SU-DHL-6 (cell line): ENCODE measurements around the gene TNP1.

Experiments used
- H2AFZ ChIP-seq: fragments of 200-600 bp; sonication (generic); 2 replicates; pipeline ENCODE4 v1.6.1; 2014; ENCODE audit warnings: low read depth, mild to moderate bottlenecking, moderate library complexity, mixed read lengths, antibody characterized with exemption, low read length; ENCODE audit not compliant: severe bottlenecking
- H3F3A ChIP-seq: fragments of 200-600 bp; shearing (Covaris generic); 2 replicates; pipeline ENCODE4 v1.6.0; 2016; ENCODE audit warnings: antibody characterized with exemption, mild to moderate bottlenecking; ENCODE audit not compliant: insufficient read depth
- H3K27ac ChIP-seq: fragments of 200-600 bp; sonication (generic); 2 replicates; pipeline ENCODE4 v1.5.1; 2016; ENCODE audit warnings: low read depth, mild to moderate bottlenecking, low read length, moderate library complexity, mixed read lengths
- H3K27me3 ChIP-seq: fragments of 200-600 bp; sonication (generic), shearing (Covaris generic); 2 replicates; pipeline ENCODE4 v1.6.0; 2014; ENCODE audit warnings: mild to moderate bottlenecking, low read length
- H3K36me3 ChIP-seq: fragments of 200-600 bp; sonication (generic); 2 replicates; pipeline ENCODE4 v1.6.1; 2014; ENCODE audit warnings: mild to moderate bottlenecking, low read length, mixed read lengths
- H3K4me2 ChIP-seq: fragments of 300-600, 200-600 bp; shearing (Covaris generic), sonication (generic); 2 replicates; pipeline ENCODE4 v1.6.0; 2014; ENCODE audit warnings: low read length, low read depth, mild to moderate bottlenecking; ENCODE audit not compliant: poor library complexity, severe bottlenecking
- H3K4me3 ChIP-seq: fragments of 200-600 bp; sonication (generic); 2 replicates; pipeline ENCODE4 v1.5.1; 2014; ENCODE audit warnings: antibody characterized with exemption, low read length, mild to moderate bottlenecking, mixed read lengths; ENCODE audit not compliant: insufficient read depth, poor library complexity, severe bottlenecking
- H3K79me2 ChIP-seq: fragments of 200-600 bp; sonication (generic); 2 replicates; pipeline ENCODE4 v1.6.1; 2014; ENCODE audit warnings: mild to moderate bottlenecking, low read length, moderate library complexity; ENCODE audit not compliant: insufficient read depth
- H3K9ac ChIP-seq: fragments of 200-600 bp; sonication (generic); 2 replicates; pipeline ENCODE4 v1.7.0; 2014; ENCODE audit warnings: mild to moderate bottlenecking, low read length
- H3K9me2 ChIP-seq: fragments of 200-600 bp; sonication (generic); replicated peaks from 2 replicates; pipeline ENCODE4 v1.6.1; 2014; ENCODE audit warnings: low read length; ENCODE audit not compliant: insufficient read depth
- H3K9me3 ChIP-seq: fragments of 200-600 bp; sonication (generic); 2 replicates; pipeline ENCODE4 v1.6.1; 2014; ENCODE audit warnings: low read length, mixed read lengths; ENCODE audit not compliant: insufficient read depth
- H4K20me1 ChIP-seq: fragments of 200-600 bp; sonication (generic); 2 replicates; pipeline ENCODE4 v1.6.1; 2014; ENCODE audit warnings: low read depth, mild to moderate bottlenecking, antibody characterized with exemption, low read length, moderate library complexity, mixed read lengths
- EZH2phosphoT487 ChIP-seq: fragments of 200-600 bp; sonication (generic), shearing (Covaris generic); conservative IDR thresholded peaks from 2 replicates; pipeline ENCODE4 v1.6.1; 2018; ENCODE audit warnings: mild to moderate bottlenecking, antibody characterized with exemption, low read length, moderate library complexity, mixed read lengths
- TF ChIP-seq, protein P1 (sequence below): fragments of 200-600 bp; sonication (generic); IDR thresholded peaks from one replicate; pipeline ENCODE4 v1.5.1; 2017; ENCODE audit warnings: antibody characterized with exemption, mild to moderate bottlenecking, low read length, moderate library complexity; ENCODE audit not compliant: insufficient read depth, poor library complexity, severe bottlenecking

TNP1 gene

DNA sequence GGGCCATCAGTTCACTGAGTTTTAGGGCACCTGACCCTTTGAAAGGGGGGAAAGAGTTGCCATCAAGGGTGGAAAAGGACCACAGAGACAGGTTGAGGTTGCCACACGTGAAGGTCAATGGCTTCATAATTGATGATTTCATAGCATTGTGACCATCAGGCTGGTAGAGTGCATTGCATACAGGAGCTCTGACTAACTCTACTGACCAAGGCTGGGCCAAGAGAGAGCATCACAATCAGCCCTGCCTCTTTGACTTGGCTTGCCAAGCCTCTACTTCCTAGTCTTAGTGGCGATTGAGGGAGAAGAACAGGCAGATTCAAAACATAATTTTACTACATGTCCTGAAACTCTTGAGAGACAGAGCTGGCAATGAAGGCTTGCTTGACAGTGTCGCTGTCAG is 5.8 kb upstream of the TNP1 start:
- Histone ChIP-seq H3K4me3 (no peak overlapping the region), H3K9me2 (no peaks in the 10 kb centered on the region), H3K27ac (no peak overlapping the region), H3F3A (no peaks in the 10 kb centered on the region), H3K36me3 (no peaks in the 10 kb centered on the region), H3K27me3 (no peaks in the 10 kb centered on the region), H3K79me2 (no peaks in the 10 kb centered on the region), H3K9me3 (no peaks in the 10 kb centered on the region), H4K20me1 (no peaks in the 10 kb centered on the region), H2AFZ (no peak overlapping the region), H3K4me2 (no peak overlapping the region), H3K9ac (no peak overlapping the region)
- TF ChIP-seq EZH2phosphoT487 = no peak
- TF ChIP-seq, protein P1, sequence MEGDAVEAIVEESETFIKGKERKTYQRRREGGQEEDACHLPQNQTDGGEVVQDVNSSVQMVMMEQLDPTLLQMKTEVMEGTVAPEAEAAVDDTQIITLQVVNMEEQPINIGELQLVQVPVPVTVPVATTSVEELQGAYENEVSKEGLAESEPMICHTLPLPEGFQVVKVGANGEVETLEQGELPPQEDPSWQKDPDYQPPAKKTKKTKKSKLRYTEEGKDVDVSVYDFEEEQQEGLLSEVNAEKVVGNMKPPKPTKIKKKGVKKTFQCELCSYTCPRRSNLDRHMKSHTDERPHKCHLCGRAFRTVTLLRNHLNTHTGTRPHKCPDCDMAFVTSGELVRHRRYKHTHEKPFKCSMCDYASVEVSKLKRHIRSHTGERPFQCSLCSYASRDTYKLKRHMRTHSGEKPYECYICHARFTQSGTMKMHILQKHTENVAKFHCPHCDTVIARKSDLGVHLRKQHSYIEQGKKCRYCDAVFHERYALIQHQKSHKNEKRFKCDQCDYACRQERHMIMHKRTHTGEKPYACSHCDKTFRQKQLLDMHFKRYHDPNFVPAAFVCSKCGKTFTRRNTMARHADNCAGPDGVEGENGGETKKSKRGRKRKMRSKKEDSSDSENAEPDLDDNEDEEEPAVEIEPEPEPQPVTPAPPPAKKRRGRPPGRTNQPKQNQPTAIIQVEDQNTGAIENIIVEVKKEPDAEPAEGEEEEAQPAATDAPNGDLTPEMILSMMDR = no peak

DNA sequence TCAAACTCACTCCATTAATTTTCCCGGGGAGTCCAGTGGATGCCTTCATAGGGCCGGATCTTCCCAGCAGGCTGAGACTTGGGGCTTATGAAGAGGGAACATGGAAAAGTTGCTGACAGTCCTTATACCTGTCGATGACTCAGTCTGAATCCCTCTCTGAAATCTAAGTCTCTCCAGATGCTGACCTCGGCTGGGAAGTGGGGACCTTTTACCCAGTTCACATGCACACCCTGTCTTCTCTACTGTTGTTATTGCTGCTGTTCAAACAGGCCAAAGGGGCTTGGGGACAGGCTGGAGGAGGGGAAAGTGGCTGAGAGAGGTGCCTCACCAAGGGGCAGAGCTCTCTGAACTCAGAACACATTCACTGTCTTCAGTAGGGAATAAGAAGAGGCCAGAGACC is 4.1 kb upstream of the TNP1 start:
- H3K4me2 ChIP-seq = no peak overlapping the region
- no peaks in the 10 kb centered on the region for H3K9me2 ChIP-seq
- no peaks in the 10 kb centered on the region for H3F3A ChIP-seq
- no peaks in the 10 kb centered on the region for H4K20me1 ChIP-seq
- no peak overlapping the region for H2AFZ ChIP-seq
- no peak overlapping the region for H3K27ac ChIP-seq
- H3K36me3 ChIP-seq = no peaks in the 10 kb centered on the region
- no peaks in the 10 kb centered on the region for H3K27me3 ChIP-seq
- TF ChIP-seq EZH2phosphoT487 = no peak
- TF ChIP-seq, protein P1 = no peak
- H3K9me3 ChIP-seq = no peaks in the 10 kb centered on the region
- H3K9ac ChIP-seq = no peak overlapping the region
- no peak overlapping the region for H3K4me3 ChIP-seq
- H3K79me2 ChIP-seq = no peaks in the 10 kb centered on the region

DNA sequence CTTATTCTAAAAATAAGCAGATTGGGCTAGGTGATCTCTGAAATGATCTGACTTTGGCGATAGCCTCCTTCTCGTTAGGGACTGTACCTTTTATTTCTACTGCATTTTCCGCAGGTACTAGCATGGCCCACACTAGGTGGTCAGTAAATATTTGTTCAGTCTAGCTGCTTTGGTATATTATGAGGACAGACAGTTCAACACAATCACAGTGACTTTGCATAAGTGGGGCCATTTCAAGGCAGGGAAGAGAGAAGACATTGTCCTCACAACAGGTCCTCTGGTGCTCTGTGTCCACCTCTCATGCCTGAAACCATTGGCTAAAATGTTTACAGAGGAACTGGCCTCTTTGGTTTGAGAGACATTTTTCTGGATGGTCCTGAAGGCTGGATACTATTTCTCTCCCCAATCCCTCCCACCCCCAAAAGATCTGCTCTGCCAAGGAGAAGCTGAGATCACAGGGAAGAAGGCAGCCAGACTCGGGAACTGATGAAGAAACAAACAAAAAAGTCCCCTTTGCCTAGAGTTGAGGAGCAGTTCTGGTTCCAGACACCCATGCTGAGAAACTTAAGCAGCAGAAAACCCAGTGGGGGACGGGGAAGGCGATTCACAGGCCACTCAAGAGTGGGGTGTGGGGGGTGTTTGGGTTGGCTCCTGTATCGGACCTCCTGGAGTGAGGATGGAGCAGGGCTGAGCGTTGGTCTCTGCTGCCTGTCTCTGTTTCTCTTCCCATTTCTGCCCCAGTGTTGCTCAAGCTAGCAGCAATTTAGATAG is 2.9 kb upstream of the TNP1 start:
- no peaks in the 10 kb centered on the region for H3K9me2 ChIP-seq
- H3K9me3 ChIP-seq = no peaks in the 10 kb centered on the region
- TF ChIP-seq EZH2phosphoT487 = no peak
- TF ChIP-seq, protein P1 = no peak
- no peaks in the 10 kb centered on the region for H3F3A ChIP-seq
- no peak overlapping the region for H3K9ac ChIP-seq
- H2AFZ ChIP-seq = no peak overlapping the region
- no peaks in the 10 kb centered on the region for H3K36me3 ChIP-seq
- H4K20me1 ChIP-seq = no peaks in the 10 kb centered on the region
- no peak overlapping the region for H3K4me2 ChIP-seq
- H3K27ac ChIP-seq = no peak overlapping the region
- no peaks in the 10 kb centered on the region for H3K79me2 ChIP-seq
- no peak overlapping the region for H3K4me3 ChIP-seq
- no peaks in the 10 kb centered on the region for H3K27me3 ChIP-seq
